Measurements from ENCODE around the gene EML1.
A peak's percentile ranks its signal among the peaks of the same experiment; 100 is the strongest.

EML1 gene

GRCh38 chr14:99875421-99875820, 82.2 kb downstream of the EML1 start:
- no peak for DNase-seq

- DNase-seq = no peak
Measured at GRCh38 chr14:99875836-99876235, 82.6 kb downstream of the EML1 start.

GRCh38 chr14:99876406-99876805, 83.2 kb downstream of the EML1 start:
- DNase-seq = no peak

- no peak for DNase-seq
Measured at GRCh38 chr14:99878563-99878962, 85.3 kb downstream of the EML1 start.

GRCh38 chr14:99879401-99880295, 86.4 kb downstream of the EML1 start:
- DNase-seq = no peak

GRCh38 chr14:99880651-99881420, 87.6 kb downstream of the EML1 start:
- no peak for DNase-seq

GRCh38 chr14:99883866-99884650, 90.8 kb downstream of the EML1 start:
- DNase-seq = no peak

GRCh38 chr14:99884834-99885648, 91.8 kb downstream of the EML1 start:
- DNase-seq = peak; percentile 7

- DNase-seq = no peak
Measured at GRCh38 chr14:99885649-99885958, 92.4 kb downstream of the EML1 start.

GRCh38 chr14:99887407-99887806, 94.2 kb downstream of the EML1 start:
- DNase-seq = no peak

GRCh38 chr14:99888149-99888548, 94.9 kb downstream of the EML1 start:
- no peak for DNase-seq

GRCh38 chr14:99889268-99889667, 96.1 kb downstream of the EML1 start:
- DNase-seq = no peak

GRCh38 chr14:99891266-99891665, 98.1 kb downstream of the EML1 start:
- no peak for DNase-seq

GRCh38 chr14:99891900-99892299, 98.7 kb downstream of the EML1 start:
- no peak for DNase-seq

GRCh38 chr14:99892406-99892805, 99.2 kb downstream of the EML1 start:
- DNase-seq = no peak

- no peak for DNase-seq
Measured at GRCh38 chr14:99896361-99896760, 103.1 kb downstream of the EML1 start.

- DNase-seq = no peak
Measured at GRCh38 chr14:99899578-99900178, 106.5 kb downstream of the EML1 start.

GRCh38 chr14:99902925-99903324, 109.7 kb downstream of the EML1 start:
- DNase-seq = no peak

GRCh38 chr14:99904506-99904905, 111.3 kb downstream of the EML1 start:
- DNase-seq = no peak

GRCh38 chr14:99905121-99905520, 111.9 kb downstream of the EML1 start:
- DNase-seq = no peak

- DNase-seq = no peak
Measured at GRCh38 chr14:99907761-99908652, 114.8 kb downstream of the EML1 start.

Measured in activated gamma-delta T cell treated with Interleukin-2 at 50 U/mL for 16 hours (primary cell).